HepG2 (cell line): ENCODE results near the gene EIF5. TPM values are rescaled to one million over a fixed set of nuclear protein-coding genes. Genes with fewer than 3 reads are reported as not detected.

Experiments
- CREM ChIP-seq, 2 experiments: sonication (generic) in 1 of 2; formaldehyde crosslinking in 1 of 2; IDR thresholded peaks; 2 replicates each; pipeline versions ENCODE4 v1.4.0 to v1.6.1; 2016 to 2020; ENCODE audit warnings: antibody characterized with exemption in 1 of 2, mild to moderate bottlenecking in 1 of 2, missing genetic modification reagents in 1 of 2
- FOXM1 ChIP-seq: sonication (generic); formaldehyde crosslinking; IDR thresholded peaks from 2 replicates; pipeline ENCODE4 v1.5.0; 2020; ENCODE audit warnings: missing genetic modification reagents
- HHEX ChIP-seq: IDR thresholded peaks from 2 replicates; pipeline ENCODE4 v1.6.1; 2016; ENCODE audit warnings: control low read depth
- HNRNPH1 ChIP-seq: fragments of 200-400 bp; formaldehyde crosslinking; optimal IDR thresholded peaks from 2 replicates; pipeline ENCODE3; 2017; ENCODE audit warnings: mild to moderate bottlenecking, low read depth, low read length
- KDM3A ChIP-seq: IDR thresholded peaks from 2 replicates; pipeline ENCODE4 v1.6.1; 2018; ENCODE audit warnings: low read depth, missing compliant biosample characterization
- SNRNP70 ChIP-seq: fragments of 200-400 bp; formaldehyde crosslinking; IDR thresholded peaks from 2 replicates; pipeline ENCODE4 v1.6.1; 2017; ENCODE audit warnings: mild to moderate bottlenecking, low read depth, low read length, moderate library complexity
- TGIF2 ChIP-seq: IDR thresholded peaks from 2 replicates; pipeline ENCODE4 v1.6.1; 2016; ENCODE audit warnings: control low read depth, missing compliant biosample characterization
- ZFP36L2 ChIP-seq: sonication (generic); formaldehyde crosslinking; IDR thresholded peaks from 2 replicates; pipeline ENCODE4 v1.4.0; 2020; ENCODE audit warnings: missing genetic modification reagents
- ZNF12 ChIP-seq: sonication (generic); formaldehyde crosslinking; IDR thresholded peaks from 2 replicates; pipeline ENCODE4 v1.5.0; 2020; ENCODE audit warnings: missing genetic modification reagents
- ZNF160 ChIP-seq: sonication (generic); formaldehyde crosslinking; IDR thresholded peaks from 2 replicates; pipeline ENCODE4 v1.8.0; 2022; ENCODE audit warnings: mild to moderate bottlenecking, inconsistent platforms, missing genetic modification reagents
- ZNF180 ChIP-seq: sonication (generic); formaldehyde crosslinking; IDR thresholded peaks from 2 replicates; pipeline ENCODE4 v1.4.0; 2020; ENCODE audit warnings: low read depth, missing genetic modification reagents, borderline replicate concordance
- ZNF776 ChIP-seq: sonication (generic); formaldehyde crosslinking; IDR thresholded peaks from 2 replicates; pipeline ENCODE4 v1.4.0; 2020; ENCODE audit warnings: mild to moderate bottlenecking, missing genetic modification reagents
- ZSCAN22 ChIP-seq: sonication (generic); formaldehyde crosslinking; IDR thresholded peaks from 2 replicates; pipeline ENCODE4 v1.4.0; 2020; ENCODE audit warnings: mild to moderate bottlenecking, missing genetic modification reagents
- polyA plus RNA-seq, 8 experiments: library from polyadenylated mRNA; depleted of rRNA in 3 of 8; stranded (reverse) in 7 of 8; unstranded in 1 of 8; fragments of >200 nt; fragmentation: Illumina TruSeq in 4 of 8; extraction: Trizol in 4 of 8; gene quantifications; 2 replicates each; pipeline versions ENCODE4 v1.2.1 to v1.2.3, GENCODE V29; 2011 to 2016; ENCODE audit warnings: low read depth in 4 of 8, missing spikeins in 1 of 8, mixed read lengths in 1 of 8; ENCODE audit not compliant: insufficient read depth in 1 of 8
- total RNA-seq, 5 experiments: library from RNA; depleted of rRNA; stranded (reverse); fragments of >200 nt; fragmentation: Illumina TruSeq; extraction: Trizol; gene quantifications; 2 replicates each; pipeline ENCODE4 v1.2.3, GENCODE V29; 2016; ENCODE audit warnings: low read depth in 1 of 5
- TF ChIP-seq, protein P1 (sequence below): IDR thresholded peaks from 2 replicates; pipeline ENCODE4 v1.6.1; 2018; ENCODE audit warnings: missing genetic modification reagents, mild to moderate bottlenecking, missing compliant biosample characterization
- TF ChIP-seq, protein P2 (sequence below): sonication (generic); formaldehyde crosslinking; IDR thresholded peaks from 2 replicates; pipeline ENCODE4 v1.4.0; 2020; ENCODE audit warnings: low read depth, mild to moderate bottlenecking, missing genetic modification reagents
- TF ChIP-seq, protein P3 (sequence below), 2 experiments: fragments of 450-650 bp in 1 of 2; sonication (generic) in 1 of 2; formaldehyde crosslinking; IDR thresholded peaks; 2 replicates each; pipeline versions ENCODE4 v1.5.0 to v1.8.0; 2020 to 2022; ENCODE audit warnings: mild to moderate bottlenecking in 1 of 2, missing genetic modification reagents in 1 of 2
- TF ChIP-seq, protein P4 (sequence below): sonication (generic); formaldehyde crosslinking; IDR thresholded peaks from 2 replicates; pipeline ENCODE4 v1.9.0; 2021; ENCODE audit warnings: missing genetic modification reagents, borderline replicate concordance
- TF ChIP-seq, protein P5 (sequence below), 2 experiments: sonication (generic) in 1 of 2; formaldehyde crosslinking in 1 of 2; IDR thresholded peaks; 2 replicates each; pipeline versions ENCODE4 v1.6.1 to v1.9.0; 2014 to 2022; ENCODE audit warnings: antibody characterized with exemption in 1 of 2, borderline replicate concordance in 1 of 2, inconsistent platforms in 1 of 2, low read depth in 1 of 2, missing genetic modification reagents in 1 of 2

EIF5 gene
- total and polyA plus RNA-seq, 2 of the 13 experiments (the other 11 are each of a cell fraction or from before 2014, with no cell fraction given): 189 to 281 TPM

DNA sequence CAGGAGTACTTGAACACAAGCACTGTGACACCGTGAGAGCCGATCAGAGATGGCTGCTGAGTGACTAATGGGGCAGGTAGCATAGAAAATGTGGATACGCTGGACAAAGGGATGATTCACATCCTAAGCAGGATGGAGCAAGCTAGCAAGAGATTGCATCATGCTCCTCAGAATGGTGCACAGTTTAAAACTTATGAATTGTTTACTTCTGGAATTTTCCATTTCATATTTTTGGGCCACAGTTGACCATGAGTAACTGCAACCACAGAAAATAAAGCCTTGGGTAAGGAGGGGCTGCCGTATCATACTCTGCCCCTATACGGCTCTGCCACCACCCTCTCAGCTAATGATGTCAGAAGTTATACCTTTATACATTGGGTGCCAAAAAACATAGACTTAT lies 27.8 kb downstream of the EIF5 start (continued):
- TF ChIP-seq, protein P1, sequence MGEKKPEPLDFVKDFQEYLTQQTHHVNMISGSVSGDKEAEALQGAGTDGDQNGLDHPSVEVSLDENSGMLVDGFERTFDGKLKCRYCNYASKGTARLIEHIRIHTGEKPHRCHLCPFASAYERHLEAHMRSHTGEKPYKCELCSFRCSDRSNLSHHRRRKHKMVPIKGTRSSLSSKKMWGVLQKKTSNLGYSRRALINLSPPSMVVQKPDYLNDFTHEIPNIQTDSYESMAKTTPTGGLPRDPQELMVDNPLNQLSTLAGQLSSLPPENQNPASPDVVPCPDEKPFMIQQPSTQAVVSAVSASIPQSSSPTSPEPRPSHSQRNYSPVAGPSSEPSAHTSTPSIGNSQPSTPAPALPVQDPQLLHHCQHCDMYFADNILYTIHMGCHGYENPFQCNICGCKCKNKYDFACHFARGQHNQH: no peak
- TF ChIP-seq HNRNPH1: no peak
- no peak for TF ChIP-seq ZFP36L2 (CRISPR knock-in tag)
- TF ChIP-seq HHEX (CRISPR knock-in tag): no peak
- TF ChIP-seq, protein P2, sequence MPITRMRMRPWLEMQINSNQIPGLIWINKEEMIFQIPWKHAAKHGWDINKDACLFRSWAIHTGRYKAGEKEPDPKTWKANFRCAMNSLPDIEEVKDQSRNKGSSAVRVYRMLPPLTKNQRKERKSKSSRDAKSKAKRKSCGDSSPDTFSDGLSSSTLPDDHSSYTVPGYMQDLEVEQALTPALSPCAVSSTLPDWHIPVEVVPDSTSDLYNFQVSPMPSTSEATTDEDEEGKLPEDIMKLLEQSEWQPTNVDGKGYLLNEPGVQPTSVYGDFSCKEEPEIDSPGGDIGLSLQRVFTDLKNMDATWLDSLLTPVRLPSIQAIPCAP (CRISPR knock-in tag): no peak
- TF ChIP-seq ZSCAN22 (CRISPR knock-in tag): no peak
- no peak for TF ChIP-seq ZNF180 (CRISPR knock-in tag)
- no peak for TF ChIP-seq KDM3A (CRISPR knock-in tag)
- TF ChIP-seq, protein P3, sequence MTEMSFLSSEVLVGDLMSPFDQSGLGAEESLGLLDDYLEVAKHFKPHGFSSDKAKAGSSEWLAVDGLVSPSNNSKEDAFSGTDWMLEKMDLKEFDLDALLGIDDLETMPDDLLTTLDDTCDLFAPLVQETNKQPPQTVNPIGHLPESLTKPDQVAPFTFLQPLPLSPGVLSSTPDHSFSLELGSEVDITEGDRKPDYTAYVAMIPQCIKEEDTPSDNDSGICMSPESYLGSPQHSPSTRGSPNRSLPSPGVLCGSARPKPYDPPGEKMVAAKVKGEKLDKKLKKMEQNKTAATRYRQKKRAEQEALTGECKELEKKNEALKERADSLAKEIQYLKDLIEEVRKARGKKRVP (CRISPR knock-in tag; IDR thresholded peaks at IDR 0.05): peak; percentile 93 to 100
- TF ChIP-seq SNRNP70: no peak
- no peak for TF ChIP-seq ZNF160 (CRISPR knock-in tag)
- TF ChIP-seq ZNF12 (CRISPR knock-in tag): peak; percentile 44; the same call in 1 of the 2 replicates
- TF ChIP-seq FOXM1 (CRISPR knock-in tag): no peak
- TF ChIP-seq, protein P4, sequence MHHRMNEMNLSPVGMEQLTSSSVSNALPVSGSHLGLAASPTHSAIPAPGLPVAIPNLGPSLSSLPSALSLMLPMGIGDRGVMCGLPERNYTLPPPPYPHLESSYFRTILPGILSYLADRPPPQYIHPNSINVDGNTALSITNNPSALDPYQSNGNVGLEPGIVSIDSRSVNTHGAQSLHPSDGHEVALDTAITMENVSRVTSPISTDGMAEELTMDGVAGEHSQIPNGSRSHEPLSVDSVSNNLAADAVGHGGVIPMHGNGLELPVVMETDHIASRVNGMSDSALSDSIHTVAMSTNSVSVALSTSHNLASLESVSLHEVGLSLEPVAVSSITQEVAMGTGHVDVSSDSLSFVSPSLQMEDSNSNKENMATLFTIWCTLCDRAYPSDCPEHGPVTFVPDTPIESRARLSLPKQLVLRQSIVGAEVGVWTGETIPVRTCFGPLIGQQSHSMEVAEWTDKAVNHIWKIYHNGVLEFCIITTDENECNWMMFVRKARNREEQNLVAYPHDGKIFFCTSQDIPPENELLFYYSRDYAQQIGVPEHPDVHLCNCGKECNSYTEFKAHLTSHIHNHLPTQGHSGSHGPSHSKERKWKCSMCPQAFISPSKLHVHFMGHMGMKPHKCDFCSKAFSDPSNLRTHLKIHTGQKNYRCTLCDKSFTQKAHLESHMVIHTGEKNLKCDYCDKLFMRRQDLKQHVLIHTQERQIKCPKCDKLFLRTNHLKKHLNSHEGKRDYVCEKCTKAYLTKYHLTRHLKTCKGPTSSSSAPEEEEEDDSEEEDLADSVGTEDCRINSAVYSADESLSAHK (CRISPR knock-in tag): no peak
- TF ChIP-seq, protein P5, sequence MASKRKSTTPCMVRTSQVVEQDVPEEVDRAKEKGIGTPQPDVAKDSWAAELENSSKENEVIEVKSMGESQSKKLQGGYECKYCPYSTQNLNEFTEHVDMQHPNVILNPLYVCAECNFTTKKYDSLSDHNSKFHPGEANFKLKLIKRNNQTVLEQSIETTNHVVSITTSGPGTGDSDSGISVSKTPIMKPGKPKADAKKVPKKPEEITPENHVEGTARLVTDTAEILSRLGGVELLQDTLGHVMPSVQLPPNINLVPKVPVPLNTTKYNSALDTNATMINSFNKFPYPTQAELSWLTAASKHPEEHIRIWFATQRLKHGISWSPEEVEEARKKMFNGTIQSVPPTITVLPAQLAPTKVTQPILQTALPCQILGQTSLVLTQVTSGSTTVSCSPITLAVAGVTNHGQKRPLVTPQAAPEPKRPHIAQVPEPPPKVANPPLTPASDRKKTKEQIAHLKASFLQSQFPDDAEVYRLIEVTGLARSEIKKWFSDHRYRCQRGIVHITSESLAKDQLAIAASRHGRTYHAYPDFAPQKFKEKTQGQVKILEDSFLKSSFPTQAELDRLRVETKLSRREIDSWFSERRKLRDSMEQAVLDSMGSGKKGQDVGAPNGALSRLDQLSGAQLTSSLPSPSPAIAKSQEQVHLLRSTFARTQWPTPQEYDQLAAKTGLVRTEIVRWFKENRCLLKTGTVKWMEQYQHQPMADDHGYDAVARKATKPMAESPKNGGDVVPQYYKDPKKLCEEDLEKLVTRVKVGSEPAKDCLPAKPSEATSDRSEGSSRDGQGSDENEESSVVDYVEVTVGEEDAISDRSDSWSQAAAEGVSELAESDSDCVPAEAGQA (IDR thresholded peaks at IDR 0.05; ENCODE audit: low read depth): no peak
- TF ChIP-seq, protein P5 (CRISPR knock-in tag; IDR thresholded peaks at IDR 0.05; ENCODE audit: borderline replicate concordance): no peak
- TF ChIP-seq ZNF776 (CRISPR knock-in tag): no peak
- no peak for TF ChIP-seq CREM (IDR thresholded peaks at IDR 0.05)
- no peak for TF ChIP-seq CREM (CRISPR knock-in tag; IDR thresholded peaks at IDR 0.05)
- no peak for TF ChIP-seq TGIF2 (CRISPR knock-in tag)
